Measurements from ENCODE around the gene NCSTN.

Gene NCSTN

GRCh38 chr1:160342953-160343869, at the start of gene NCSTN, which contains the start of gene COPA:
TSS of gene NCSTN (plus strand) at chr1:160343383. CDS start at chr1:160343397, 14 bp downstream.
TSS of gene COPA (minus strand) at chr1:160343250. CDS start at chr1:160343170, 80 bp downstream.
- TF ChIP-seq, protein P1, sequence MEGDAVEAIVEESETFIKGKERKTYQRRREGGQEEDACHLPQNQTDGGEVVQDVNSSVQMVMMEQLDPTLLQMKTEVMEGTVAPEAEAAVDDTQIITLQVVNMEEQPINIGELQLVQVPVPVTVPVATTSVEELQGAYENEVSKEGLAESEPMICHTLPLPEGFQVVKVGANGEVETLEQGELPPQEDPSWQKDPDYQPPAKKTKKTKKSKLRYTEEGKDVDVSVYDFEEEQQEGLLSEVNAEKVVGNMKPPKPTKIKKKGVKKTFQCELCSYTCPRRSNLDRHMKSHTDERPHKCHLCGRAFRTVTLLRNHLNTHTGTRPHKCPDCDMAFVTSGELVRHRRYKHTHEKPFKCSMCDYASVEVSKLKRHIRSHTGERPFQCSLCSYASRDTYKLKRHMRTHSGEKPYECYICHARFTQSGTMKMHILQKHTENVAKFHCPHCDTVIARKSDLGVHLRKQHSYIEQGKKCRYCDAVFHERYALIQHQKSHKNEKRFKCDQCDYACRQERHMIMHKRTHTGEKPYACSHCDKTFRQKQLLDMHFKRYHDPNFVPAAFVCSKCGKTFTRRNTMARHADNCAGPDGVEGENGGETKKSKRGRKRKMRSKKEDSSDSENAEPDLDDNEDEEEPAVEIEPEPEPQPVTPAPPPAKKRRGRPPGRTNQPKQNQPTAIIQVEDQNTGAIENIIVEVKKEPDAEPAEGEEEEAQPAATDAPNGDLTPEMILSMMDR (IDR thresholded peaks at IDR 0.05; ENCODE audit: low read depth, low read length, missing control alignments), result no peak
- peak; percentile 85 for DNase-seq (ENCODE audit: extremely low read depth, low read depth)
- peak within 1 kb of the TSS; percentile 98 for H3K4me3 ChIP-seq (replicated peaks; ENCODE audit: low read depth, low read length)

GRCh38 chr1:160296036-160296435, 47.1 kb upstream of the NCSTN start:
- DNase-seq (ENCODE audit: extremely low read depth, low read depth), result no peak
- H3K4me3 ChIP-seq (replicated peaks; ENCODE audit: low read depth, low read length), result no peak overlapping the region
- TF ChIP-seq, protein P1 (IDR thresholded peaks at IDR 0.05; ENCODE audit: low read depth, low read length, missing control alignments), result no peak

DNA sequence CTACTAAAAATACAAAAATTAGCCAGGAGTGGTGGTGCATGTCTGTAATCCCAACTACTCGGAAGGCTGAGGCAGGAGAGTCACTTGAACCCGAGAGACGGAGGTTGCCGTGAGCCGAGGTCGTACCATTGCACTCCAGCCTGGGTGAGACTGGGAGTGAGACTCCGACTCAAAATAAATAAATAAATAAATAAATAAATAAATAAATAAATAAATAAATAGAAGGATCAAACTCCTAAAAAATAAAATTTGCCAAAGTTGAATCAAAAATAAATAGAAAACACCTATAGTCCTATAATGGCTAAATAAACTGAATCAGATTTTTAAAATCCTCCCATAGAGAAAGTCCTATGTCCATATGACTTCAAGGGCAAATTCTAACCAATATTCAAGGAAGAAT, 43.0 kb upstream of the NCSTN start:
- TF ChIP-seq, protein P1 (IDR thresholded peaks at IDR 0.05; ENCODE audit: low read depth, low read length, missing control alignments), result no peak
- no peak for DNase-seq (ENCODE audit: extremely low read depth, low read depth)

GRCh38 chr1:160307118-160307791, 35.9 kb upstream of the NCSTN start:
- H3K4me3 ChIP-seq (replicated peaks; ENCODE audit: low read depth, low read length), result no peak overlapping the region
- TF ChIP-seq, protein P1 (IDR thresholded peaks at IDR 0.05; ENCODE audit: low read depth, low read length, missing control alignments), result no peak
- no peak for DNase-seq (ENCODE audit: extremely low read depth, low read depth)

More for the DNA sequence above, 43.0 kb upstream of the NCSTN start:
- H3K4me3 ChIP-seq (replicated peaks; ENCODE audit: low read depth, low read length), result no peak overlapping the region

- DNase-seq (ENCODE audit: extremely low read depth, low read depth), result no peak
- TF ChIP-seq, protein P1 (IDR thresholded peaks at IDR 0.05; ENCODE audit: low read depth, low read length, missing control alignments), result no peak
- no peak overlapping the region for H3K4me3 ChIP-seq (replicated peaks; ENCODE audit: low read depth, low read length)
Observed at GRCh38 chr1:160308451-160309184, 34.6 kb upstream of the NCSTN start.

DNA sequence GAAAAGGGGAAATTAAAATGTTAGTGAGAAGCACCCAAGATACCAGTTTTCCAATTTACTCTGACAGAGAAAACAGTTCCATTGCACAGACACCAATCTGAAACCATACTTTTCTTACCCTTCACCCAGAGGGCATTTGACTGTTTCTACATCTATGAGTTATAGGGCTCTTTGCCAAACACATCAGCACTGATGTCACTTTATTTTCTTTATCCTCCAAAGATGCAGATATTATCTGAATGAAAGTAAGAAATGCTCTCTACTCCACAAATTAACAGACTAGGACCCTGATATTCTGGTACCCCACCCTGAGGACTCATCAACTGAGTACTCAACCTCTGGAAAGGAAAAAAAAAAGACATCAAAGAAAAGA, 34.0 kb upstream of the NCSTN start:
- TF ChIP-seq, protein P1 (IDR thresholded peaks at IDR 0.05; ENCODE audit: low read depth, low read length, missing control alignments), result no peak
- H3K4me3 ChIP-seq (replicated peaks; ENCODE audit: low read depth, low read length), result no peak overlapping the region
- DNase-seq (ENCODE audit: extremely low read depth, low read depth), result no peak
